H1 (cell line): Measurements from ENCODE around the gene NID2. TPM values are rescaled to one million over a fixed set of nuclear protein-coding genes. Genes with fewer than 3 reads are reported as not detected.

Source experiments
- CTCF ChIA-PET: fragments of 300-600 bp; sonication (Branson Sonifier 250); formaldehyde crosslinking; loops from one replicate; lab custom pipeline; 2021; ENCODE audit not compliant: partially characterized antibody; lab: Charles Lee
- POLR2A ChIA-PET: fragments of 300-600 bp; sonication (Branson Sonifier 250); formaldehyde crosslinking; loops from one replicate; lab custom pipeline; 2021; ENCODE audit warnings: inconsistent platforms; ENCODE audit not compliant: partially characterized antibody; lab: Charles Lee
- DNase-seq, 2 experiments: peaks; one replicate each; pipeline versions ENCODE4 v3.0.0 to v3.0.0-alpha.2; 2010 to 2022; ENCODE audit warnings: low spot score in 2 of 2, low read depth in 1 of 2, mixed read lengths in 1 of 2
- FAIRE-seq: peaks from 2 replicates; lab custom pipeline; 2011; peaks lifted over from hg19 to GRCh38; lab: Jason Lieb, UNC
- H2AFZ ChIP-seq: 2 replicates; pipeline ENCODE4 v1.8.1; 2012; ENCODE audit warnings: low read length, inconsistent platforms
- H2AK5ac ChIP-seq: 2 replicates; pipeline ENCODE4 v1.6.1; 2013; ENCODE audit warnings: low read depth, low read length
- H2BK120ac ChIP-seq: replicated peaks from 2 replicates; pipeline ENCODE3; 2013; ENCODE audit warnings: low read depth, low read length, inconsistent platforms
- H2BK12ac ChIP-seq: 2 replicates; pipeline ENCODE4 v1.6.1; 2013; ENCODE audit warnings: low read depth, low read length
- H2BK15ac ChIP-seq: 2 replicates; pipeline ENCODE4 v1.6.1; 2013; ENCODE audit warnings: low read length
- H2BK20ac ChIP-seq: 2 replicates; pipeline ENCODE4 v1.6.1; 2013; ENCODE audit warnings: low read length
- H2BK5ac ChIP-seq: 2 replicates; pipeline ENCODE4 v1.6.1; 2013; ENCODE audit warnings: low read depth, low read length
- H3K14ac ChIP-seq: 2 replicates; pipeline ENCODE4 v1.6.1; 2013; ENCODE audit warnings: inconsistent platforms; ENCODE audit not compliant: insufficient read length
- H3K18ac ChIP-seq: 2 replicates; pipeline ENCODE4 v1.6.1; 2013; ENCODE audit warnings: low read length; ENCODE audit errors: extremely low read depth
- H3K23ac ChIP-seq: 2 replicates; pipeline ENCODE4 v1.6.1; 2013; ENCODE audit warnings: inconsistent platforms; ENCODE audit not compliant: insufficient read length
- H3K23me2 ChIP-seq: 2 replicates; pipeline ENCODE4 v1.6.1; 2013; ENCODE audit warnings: low read depth, low read length
- H3K27ac ChIP-seq: 2 replicates; pipeline ENCODE4 v1.6.1; 2011; ENCODE audit warnings: low read depth, low read length, inconsistent platforms
- H3K27me3 ChIP-seq, 4 experiments: replicated peaks in 1 of 4; 1 replicate in 1 of 4; 2 replicates in 3 of 4; pipeline versions ENCODE4 v1.6.1 to v1.8.1; 2011 to 2013; ENCODE audit warnings: low read length in 3 of 4, mild to moderate bottlenecking in 3 of 4, inconsistent platforms in 2 of 4, mixed read lengths in 2 of 4, moderate library complexity in 1 of 4; ENCODE audit not compliant: control insufficient read depth in 3 of 4, insufficient read depth in 3 of 4; ENCODE audit errors: extremely low read depth in 1 of 4
- H3K36me3 ChIP-seq, 4 experiments: 2 replicates each; pipeline versions ENCODE4 v1.6.1 to v1.8.1; 2011 to 2013; ENCODE audit warnings: mild to moderate bottlenecking in 4 of 4, low read length in 3 of 4, moderate library complexity in 2 of 4, control low read depth in 1 of 4, inconsistent platforms in 1 of 4; ENCODE audit not compliant: insufficient read depth in 4 of 4, control insufficient read depth in 2 of 4
- H3K4ac ChIP-seq: replicated peaks from 2 replicates; pipeline ENCODE3; 2013; ENCODE audit warnings: low read length, low read depth, mixed read lengths, inconsistent platforms; ENCODE audit not compliant: insufficient read length
- H3K4me1 ChIP-seq, 4 experiments: replicated peaks in 1 of 4; 1 replicate in 1 of 4; 2 replicates in 3 of 4; pipeline versions ENCODE4 v1.6.1 to v1.8.1; 2011 to 2013; ENCODE audit warnings: low read length in 3 of 4, inconsistent platforms in 2 of 4, mixed read lengths in 1 of 4; ENCODE audit not compliant: insufficient read depth in 4 of 4, control insufficient read depth in 3 of 4
- H3K4me2 ChIP-seq, 2 experiments: 2 replicates each; pipeline versions ENCODE4 v1.6.1 to v1.8.1; 2011 to 2013; ENCODE audit warnings: low read depth in 2 of 2, low read length in 2 of 2, control low read depth in 1 of 2, inconsistent platforms in 1 of 2, mild to moderate bottlenecking in 1 of 2; ENCODE audit not compliant: insufficient read depth in 1 of 2
- H3K4me3 ChIP-seq, 4 experiments: fragments of 200-600, 300-600 bp in 1 of 4; sonication (generic), shearing (Covaris generic), sonication (Bioruptor Twin) in 1 of 4; 2 replicates each; pipeline versions ENCODE4 v1.5.1 to v1.8.1; 2011 to 2016; ENCODE audit warnings: low read length in 4 of 4, low read depth in 3 of 4, control low read depth in 2 of 4, inconsistent platforms in 2 of 4, mild to moderate bottlenecking in 2 of 4, mixed read lengths in 1 of 4, moderate library complexity in 1 of 4; ENCODE audit not compliant: insufficient read depth in 2 of 4; ENCODE audit errors: extremely low read depth in 1 of 4
- H3K56ac ChIP-seq: replicated peaks from 2 replicates; pipeline ENCODE3; 2013; ENCODE audit warnings: low read depth, mild to moderate bottlenecking, mixed read lengths, low read length, inconsistent platforms; ENCODE audit not compliant: insufficient read length
- H3K79me1 ChIP-seq: 2 replicates; pipeline ENCODE4 v1.6.1; 2013; ENCODE audit warnings: low read depth, low read length, control low read depth
- H3K79me2 ChIP-seq, 2 experiments: 2 replicates each; pipeline versions ENCODE4 v1.6.1 to v1.8.1; 2012 to 2013; ENCODE audit warnings: low read length in 2 of 2, mild to moderate bottlenecking in 2 of 2, inconsistent platforms in 1 of 2; ENCODE audit not compliant: insufficient read depth in 2 of 2, control insufficient read depth in 1 of 2
- H3K9ac ChIP-seq, 4 experiments: replicated peaks in 1 of 4; 1 replicate in 1 of 4; 2 replicates in 3 of 4; pipeline versions ENCODE4 v1.6.1 to v1.8.1; 2011 to 2013; ENCODE audit warnings: low read depth in 3 of 4, low read length in 3 of 4, control low read depth in 2 of 4, mild to moderate bottlenecking in 2 of 4, moderate library complexity in 2 of 4, inconsistent platforms in 1 of 4; ENCODE audit errors: extremely low read depth in 1 of 4
- H3K9me3 ChIP-seq, 2 experiments: 2 replicates each; pipeline versions ENCODE4 v1.6.1 to v1.8.1; 2012 to 2013; ENCODE audit warnings: mild to moderate bottlenecking in 2 of 2, moderate library complexity in 2 of 2, control low read depth in 1 of 2, inconsistent platforms in 1 of 2, low read depth in 1 of 2, low read length in 1 of 2, mixed read lengths in 1 of 2; ENCODE audit not compliant: insufficient read depth in 2 of 2
- H4K20me1 ChIP-seq, 2 experiments: replicated peaks in 1 of 2; 2 replicates each; pipeline versions ENCODE3 to v1.8.1; 2011 to 2013; ENCODE audit warnings: inconsistent platforms in 2 of 2, low read length in 2 of 2, mild to moderate bottlenecking in 1 of 2; ENCODE audit not compliant: insufficient read depth in 2 of 2, control insufficient read depth in 1 of 2
- H4K5ac ChIP-seq: 2 replicates; pipeline ENCODE4 v1.6.1; 2013; ENCODE audit warnings: low read length, low read depth, mixed read lengths, inconsistent platforms; ENCODE audit not compliant: insufficient read length
- H4K8ac ChIP-seq: 2 replicates; pipeline ENCODE4 v1.8.0; 2013; ENCODE audit warnings: mild to moderate bottlenecking, moderate library complexity, low read length, inconsistent platforms; ENCODE audit not compliant: insufficient read depth; ENCODE audit errors: extremely low read depth
- H4K91ac ChIP-seq: replicated peaks from 2 replicates; pipeline ENCODE3; 2013; ENCODE audit warnings: low read length, mixed read lengths, inconsistent platforms; ENCODE audit not compliant: insufficient read length
- CTBP2 ChIP-seq: IDR thresholded peaks from 2 replicates; pipeline ENCODE4 v1.7.0; 2011; ENCODE audit warnings: borderline replicate concordance, mild to moderate bottlenecking, moderate library complexity, mixed read lengths, low read length; ENCODE audit not compliant: insufficient read depth, insufficient read length
- FOSL1 ChIP-seq: IDR thresholded peaks from 2 replicates; pipeline ENCODE4 v1.6.1; 2011; ENCODE audit warnings: mild to moderate bottlenecking, low read depth, low read length, moderate library complexity; ENCODE audit not compliant: insufficient read depth
- JUN ChIP-seq: IDR thresholded peaks from 2 replicates; pipeline ENCODE4 v1.6.1; 2011; ENCODE audit warnings: low read depth, mild to moderate bottlenecking, improper control_type of control experiment, low read length
- KDM4A ChIP-seq: IDR thresholded peaks from one replicate; pipeline ENCODE4 v1.7.1; 2012; ENCODE audit warnings: low read depth, mild to moderate bottlenecking, moderate library complexity, low read length, inconsistent platforms; ENCODE audit not compliant: severe bottlenecking
- SAP30 ChIP-seq: fragments of 300-600 bp; sonication (generic); IDR thresholded peaks from 2 replicates; pipeline ENCODE4 v1.7.1; 2012; ENCODE audit warnings: low read length, moderate library complexity, mild to moderate bottlenecking, inconsistent platforms; ENCODE audit not compliant: insufficient read depth, insufficient replicate concordance
- SIRT6 ChIP-seq: IDR thresholded peaks from one replicate; pipeline ENCODE4 v1.7.1; 2012; ENCODE audit warnings: low read length, inconsistent platforms
- TAF1 ChIP-seq: IDR thresholded peaks from 2 replicates; pipeline ENCODE4 v1.6.1; 2011; ENCODE audit warnings: mild to moderate bottlenecking, low read depth, low read length
- TCF12 ChIP-seq: IDR thresholded peaks from 2 replicates; pipeline ENCODE4 v1.6.1; 2011; ENCODE audit warnings: low read depth, mild to moderate bottlenecking, low read length
- WGBS, 2 experiments: shearing (Covaris generic) in 1 of 2; methylation state at CpG; one replicate each; pipeline versions ENCODE4 v1.1.6 to v1.1.7; 2013 to 2015; ENCODE audit warnings: low lambda C conversion rate in 2 of 2, mixed read lengths in 2 of 2, inconsistent platforms in 1 of 2, low coverage in 1 of 2, missing lambda C conversion rate in 1 of 2; ENCODE audit not compliant: insufficient replicate concordance in 2 of 2, insufficient coverage in 1 of 2, insufficient read length in 1 of 2; ENCODE audit errors: extremely low coverage in 1 of 2, missing lambda C conversion rate in 1 of 2; 5-methylcytosine and 5-hydroxymethylcytosine counted together
- polyA plus RNA-seq, 7 experiments: library from polyadenylated mRNA; depleted of rRNA in 3 of 7; stranded (reverse) in 5 of 7; unstranded in 2 of 7; fragments of >200 nt in 5 of 7; fragments of 200-250 nt in 2 of 7; gene quantifications; 1 replicate in 5 of 7; 2 replicates in 1 of 7; 4 replicates in 1 of 7; pipeline versions ENCODE4 v1.2.1 to v1.2.3, GENCODE V29; 2011 to 2013; ENCODE audit warnings: missing spikeins in 2 of 7, mixed read lengths in 2 of 7
- total RNA-seq: library from RNA; stranded (reverse); fragmentation: NEBNext Ultra II Directional; extraction: Animal tissue kit (Norgen Biotek cat#: 25700); gene quantifications from 2 replicates; pipeline ENCODE4 v1.2.1, GENCODE V29; 2021

NID2 gene
- total and polyA plus RNA-seq, 2 of the 8 experiments (the other 6 are each of a cell fraction or from before 2014, with no cell fraction given) = 6.1 to 12.6 TPM

DNA sequence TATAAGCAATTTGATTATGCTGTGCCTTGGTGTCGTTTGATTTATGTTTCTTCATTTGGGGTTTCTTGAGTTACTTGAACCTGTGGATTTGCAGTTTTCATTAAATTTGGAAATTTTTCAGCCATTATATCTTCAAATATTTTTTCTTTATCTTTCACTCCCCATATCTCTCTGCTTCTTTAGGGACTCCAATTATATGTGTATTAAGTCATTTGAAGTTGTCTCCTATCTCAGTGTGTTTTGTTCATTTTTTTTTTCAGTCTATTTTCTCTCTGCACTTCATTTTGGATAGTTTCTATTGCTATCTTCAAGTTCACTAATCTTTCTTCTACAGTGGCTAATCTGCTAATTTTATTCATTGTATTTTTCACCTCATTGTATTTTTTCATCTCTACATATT is 108.9 kb downstream of the NID2 start:
- 90% methylated on average over 1 of the region's 1 CpG; no CpG with 5 or more reads in 1 of the 2 experiments for WGBS, 2 experiments
- no peaks in the 10 kb centered on the region for H3K79me2 ChIP-seq
- POLR2A ChIA-PET = no interaction called here
- no peak for TF ChIP-seq TCF12
- no peak for TF ChIP-seq KDM4A
- no peak for TF ChIP-seq FOSL1
- no peak for TF ChIP-seq CTBP2
- no peak for TF ChIP-seq TAF1
- no peak for TF ChIP-seq SIRT6
- no peak for TF ChIP-seq SAP30
- no peak for TF ChIP-seq JUN

More for the DNA sequence above, 108.9 kb downstream of the NID2 start:
- no peak overlapping the region for H2BK5ac ChIP-seq
- H3K27me3 ChIP-seq = no peaks in the 10 kb centered on the region
- H4K8ac ChIP-seq = no peak overlapping the region
- no peak overlapping the region for H2AK5ac ChIP-seq
- H2AFZ ChIP-seq = no peak overlapping the region
- no peak overlapping the region for H3K9ac ChIP-seq
- H3K4me1 ChIP-seq = peaks cover 0 to 2% (median 0%) of the 10 kb centered on the region in 4 experiments; a peak in 1 of 7 replicates
- no peak overlapping the region for H3K27ac ChIP-seq
- no peak overlapping the region for H3K56ac ChIP-seq
- no peak overlapping the region for H3K4me2 ChIP-seq
- no peak overlapping the region for H4K5ac ChIP-seq
- no peaks in the 10 kb centered on the region; the same call in 1 of the 2 replicates for H3K23me2 ChIP-seq
- no peaks in the 10 kb centered on the region for H4K20me1 ChIP-seq
- no peak overlapping the region for H2BK20ac ChIP-seq
- DNase-seq (no peak), FAIRE-seq (no peak)
- no peak overlapping the region for H3K23ac ChIP-seq
- no peak overlapping the region for H3K4ac ChIP-seq
- H3K79me1 ChIP-seq = no peaks in the 10 kb centered on the region
- no peak overlapping the region for H3K14ac ChIP-seq
- H4K91ac ChIP-seq = no peak overlapping the region
- H3K18ac ChIP-seq = no peak overlapping the region
- peaks cover 12 to 13% of the 10 kb centered on the region in 2 experiments; a peak in 2 of 4 replicates for H3K9me3 ChIP-seq
- no peak overlapping the region for H3K4me3 ChIP-seq
- H2BK15ac ChIP-seq = no peak overlapping the region
- H2BK120ac ChIP-seq = no peak overlapping the region
- no peak overlapping the region for H2BK12ac ChIP-seq
- H3K36me3 ChIP-seq = peaks cover 0 to 2% (median 0%) of the 10 kb centered on the region in 4 experiments; a peak in 1 of 8 replicates
- CTCF ChIA-PET = no interaction called here
